Measurements from ENCODE around the gene ELAC1. TPM values are rescaled to one million over a fixed set of nuclear protein-coding genes. Genes with fewer than 3 reads are reported as not detected.
"Not testable (repeated sequence)": the region's sequence is repeated elsewhere in the genome, so short reads cannot be mapped to it uniquely, and the experiment has no call there.

The ELAC1 gene
- total RNA-seq, 1 donor from 2014 or later: 3.5 TPM

DNA sequence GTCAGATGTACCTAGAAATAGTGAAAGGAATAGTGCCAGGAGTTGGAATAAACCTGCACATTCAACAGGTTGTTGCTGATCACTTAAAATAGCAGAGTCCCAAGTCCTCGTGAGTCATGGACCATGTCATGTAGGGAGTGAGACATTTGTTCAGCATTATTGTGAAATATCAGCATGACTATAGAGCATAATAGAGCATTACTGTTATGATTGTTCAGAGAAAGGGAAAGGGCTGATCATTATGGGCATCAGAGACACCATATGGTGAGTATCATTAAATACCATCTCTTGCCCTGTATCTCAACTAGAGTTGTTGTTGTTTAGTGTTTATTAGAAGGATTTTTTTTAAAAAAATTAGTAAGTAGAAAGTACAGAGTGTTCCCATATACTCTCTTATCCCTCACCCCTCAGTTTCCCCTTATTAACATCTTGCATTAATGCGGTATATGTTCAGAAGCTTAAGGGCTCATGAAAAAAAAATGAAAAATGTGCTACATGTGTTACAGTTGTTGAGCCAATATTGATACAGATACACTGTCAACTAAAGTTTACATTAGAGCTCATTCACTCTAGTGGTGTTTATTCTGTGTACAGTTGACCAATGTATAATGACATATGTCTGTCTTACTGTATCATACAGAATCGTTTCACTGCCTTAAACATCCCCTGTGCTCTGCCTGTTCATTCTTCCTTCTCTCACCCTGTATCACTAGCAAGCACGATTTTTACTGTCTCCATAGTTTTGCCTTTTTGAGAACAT, 5.7 kb downstream of the ELAC1 start:
- DNase-seq: no peak

DNA sequence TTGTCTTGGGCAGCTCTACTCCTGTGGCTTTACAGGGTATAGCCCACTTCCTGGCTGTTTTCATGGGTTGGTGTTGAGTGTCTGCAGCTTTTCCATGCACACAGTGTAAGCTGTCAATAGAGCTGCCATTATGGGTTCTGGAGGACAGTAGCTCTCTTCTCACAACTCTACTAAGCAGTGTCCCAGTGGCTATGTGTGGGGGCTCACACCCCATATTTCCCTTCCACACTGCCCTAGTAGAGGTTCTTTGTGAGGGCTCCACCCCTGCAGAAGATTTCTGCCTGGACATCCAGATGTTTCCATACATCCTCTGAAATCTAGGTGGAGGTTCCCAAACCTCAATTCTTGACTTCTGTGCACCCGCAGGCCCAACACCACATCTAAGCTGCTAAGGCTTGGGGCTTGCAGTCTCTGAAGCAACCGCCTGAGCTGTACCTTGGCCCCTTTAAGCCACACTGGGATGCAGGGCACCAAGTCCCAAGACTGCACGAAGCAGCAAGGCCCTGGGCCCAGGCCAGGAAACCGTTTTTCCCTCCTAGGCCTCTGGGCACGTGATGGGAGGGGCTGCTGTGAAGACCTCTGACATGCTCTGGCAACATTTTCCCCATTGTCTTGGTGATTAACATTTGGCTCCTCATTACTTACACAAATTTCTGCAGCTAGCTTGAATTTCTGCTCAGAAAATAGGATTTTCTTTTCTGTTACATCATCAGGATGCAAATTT, 9.4 kb downstream of the ELAC1 start:
- no peak for DNase-seq

DNA sequence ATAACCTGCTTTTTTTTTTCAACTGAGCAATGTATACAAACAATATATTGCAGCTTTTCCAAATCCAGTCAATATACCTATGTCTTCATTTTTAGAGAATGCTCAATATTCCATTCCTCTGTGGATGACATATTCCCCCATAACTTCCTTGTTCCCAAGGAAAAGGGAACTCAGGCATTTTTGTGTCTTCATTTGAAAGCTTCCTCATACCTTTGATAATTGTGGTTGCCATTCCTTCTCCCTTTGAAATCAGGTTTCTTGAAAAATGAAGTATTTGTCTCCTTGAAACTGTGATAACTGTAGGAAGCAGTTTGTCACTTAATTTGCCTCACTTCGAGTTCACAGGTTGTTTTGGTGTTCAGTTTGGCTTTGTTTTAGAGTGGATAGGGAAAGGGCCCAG, 13.5 kb downstream of the ELAC1 start:
- DNase-seq: no peak

DNA sequence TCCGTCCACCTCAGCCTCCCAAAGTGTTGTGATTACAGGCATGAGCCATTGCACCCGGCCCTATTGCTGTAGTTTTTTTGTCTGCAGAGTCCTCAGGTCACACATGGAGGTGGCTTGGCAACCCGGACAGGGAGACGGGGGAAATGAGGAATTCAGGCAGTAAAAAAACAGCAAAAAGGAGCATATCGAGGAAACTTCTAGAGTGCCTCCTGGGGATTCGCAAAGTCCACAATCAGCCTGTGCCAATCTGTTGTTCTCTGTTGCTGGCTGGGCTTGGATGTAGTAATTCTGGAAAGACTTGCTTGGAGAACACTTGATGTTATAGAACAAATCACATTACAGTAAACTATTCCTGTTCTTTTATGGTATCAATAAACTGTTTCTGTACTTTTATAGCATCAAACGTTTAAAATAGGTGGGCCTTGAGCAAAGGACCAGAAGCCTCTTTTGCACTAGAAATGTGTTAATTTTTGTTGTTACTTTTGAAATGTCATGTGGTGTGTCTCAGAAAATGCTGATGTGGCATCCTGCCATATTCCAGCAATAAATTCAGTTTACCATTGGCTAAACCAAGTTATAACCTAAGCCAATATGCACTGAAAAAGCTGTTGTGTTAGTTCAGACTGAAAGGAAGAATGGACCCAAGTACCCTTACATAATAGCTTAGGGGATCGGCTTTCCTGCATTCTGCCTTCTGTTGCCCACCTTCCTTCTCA, 14.4 kb downstream of the ELAC1 start:
- DNase-seq: no peak

DNA sequence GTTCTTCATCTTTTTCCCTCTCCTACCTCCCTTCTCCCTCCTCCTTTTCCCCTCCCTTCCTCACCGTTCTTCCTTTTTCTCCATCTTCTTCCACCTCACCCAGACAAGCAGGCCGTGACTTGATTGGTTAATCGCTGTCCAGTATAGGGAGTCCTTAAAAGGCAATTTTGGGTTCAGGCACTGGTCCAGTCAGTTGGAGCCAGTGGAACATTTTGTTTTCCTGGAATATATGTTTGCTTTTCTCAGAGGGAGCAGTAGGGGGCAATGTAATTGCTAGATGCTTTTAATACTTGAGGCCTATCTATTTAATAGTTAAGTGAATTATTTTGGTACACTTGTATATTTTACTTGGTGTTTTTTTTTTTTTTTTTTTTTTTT, 15.0 kb downstream of the ELAC1 start:
- no peak for DNase-seq

DNA sequence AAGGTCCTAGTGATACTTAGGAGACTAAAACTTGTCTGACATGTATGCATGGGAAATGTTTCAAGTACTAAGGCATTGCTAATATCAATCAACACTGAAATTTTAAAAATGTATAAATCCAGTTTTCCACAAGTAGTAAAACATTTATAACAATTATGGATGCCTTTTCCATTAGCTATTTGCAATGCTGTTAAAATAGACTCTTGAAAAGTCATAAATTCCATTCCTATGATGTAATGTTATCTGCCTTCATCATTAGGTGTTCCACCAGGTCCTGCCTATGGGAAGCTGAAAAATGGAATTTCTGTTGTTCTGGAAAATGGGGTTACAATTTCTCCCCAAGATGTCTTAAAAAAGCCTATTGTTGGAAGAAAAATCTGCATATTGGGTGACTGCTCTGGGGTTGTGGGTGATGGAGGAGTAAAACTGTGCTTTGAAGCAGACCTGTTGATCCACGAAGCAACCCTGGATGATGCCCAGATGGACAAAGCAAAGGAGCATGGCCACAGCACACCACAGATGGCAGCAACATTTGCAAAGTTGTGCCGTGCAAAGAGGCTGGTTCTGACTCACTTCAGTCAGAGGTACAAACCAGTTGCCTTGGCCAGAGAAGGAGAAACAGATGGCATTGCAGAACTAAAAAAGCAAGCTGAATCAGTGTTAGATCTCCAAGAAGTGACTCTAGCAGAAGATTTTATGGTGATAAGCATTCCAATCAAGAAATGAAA, 18.7 kb downstream of the ELAC1 start:
- DNase-seq: no peak

DNA sequence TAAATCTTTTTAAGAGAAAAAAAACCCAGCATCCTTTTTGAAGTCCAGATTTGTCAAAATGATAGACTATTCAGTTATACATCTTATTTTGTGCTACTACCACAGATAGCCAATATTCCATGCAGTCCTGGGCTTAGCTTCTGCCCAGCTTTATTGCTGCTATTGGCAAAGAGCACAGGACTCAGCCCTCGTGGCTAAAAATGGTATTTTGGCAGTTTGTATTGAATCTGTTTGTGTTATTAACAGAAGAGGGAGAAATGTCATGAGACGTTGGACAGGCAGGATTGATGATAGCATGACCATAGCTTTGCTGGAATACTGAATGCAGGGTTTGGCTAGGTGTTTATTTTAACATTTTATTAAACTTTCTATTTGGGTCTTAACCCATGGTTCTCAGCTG, 19.4 kb downstream of the ELAC1 start:
- no peak for DNase-seq

DNA sequence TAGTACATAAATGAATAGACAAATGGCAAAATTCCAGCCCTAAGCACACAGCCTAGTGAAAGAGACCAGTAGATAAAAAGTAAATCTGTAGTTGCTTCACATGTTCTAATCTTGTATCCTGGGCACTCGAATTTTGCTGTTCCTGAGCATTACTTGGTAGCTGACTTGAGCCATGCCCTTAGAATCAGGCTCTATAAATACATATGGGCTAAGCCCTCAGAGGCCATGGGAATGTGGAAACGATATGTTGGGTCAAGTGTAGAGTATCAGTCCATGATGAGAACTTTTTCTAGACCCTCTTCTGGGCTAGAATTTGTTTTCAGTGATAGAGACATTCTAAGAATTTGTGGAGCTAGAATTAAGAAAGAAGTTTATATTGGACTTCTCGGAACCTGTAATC, 21.9 kb downstream of the ELAC1 start:
- DNase-seq: no peak

DNA sequence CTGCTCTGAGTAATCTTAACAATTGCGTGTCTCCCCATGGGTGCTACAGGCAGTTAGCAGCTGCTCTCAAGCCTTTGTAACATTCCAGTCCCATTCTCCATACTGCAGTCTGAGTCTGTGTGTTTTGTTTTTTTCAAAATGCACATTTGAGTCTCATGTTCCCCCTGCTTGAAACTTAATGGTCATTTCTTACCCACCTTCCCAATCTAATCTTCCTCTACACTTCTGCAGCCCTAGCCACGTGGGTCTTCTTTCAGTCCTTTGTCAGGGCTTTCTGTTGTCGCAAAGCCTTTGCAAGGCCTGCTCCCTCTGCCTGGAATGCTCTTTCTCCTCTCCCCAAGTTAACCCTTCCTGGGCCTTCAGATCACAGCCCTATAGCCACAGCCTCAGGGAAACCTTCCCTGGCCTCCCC, 24.5 kb downstream of the ELAC1 start:
- no peak for DNase-seq

DNA sequence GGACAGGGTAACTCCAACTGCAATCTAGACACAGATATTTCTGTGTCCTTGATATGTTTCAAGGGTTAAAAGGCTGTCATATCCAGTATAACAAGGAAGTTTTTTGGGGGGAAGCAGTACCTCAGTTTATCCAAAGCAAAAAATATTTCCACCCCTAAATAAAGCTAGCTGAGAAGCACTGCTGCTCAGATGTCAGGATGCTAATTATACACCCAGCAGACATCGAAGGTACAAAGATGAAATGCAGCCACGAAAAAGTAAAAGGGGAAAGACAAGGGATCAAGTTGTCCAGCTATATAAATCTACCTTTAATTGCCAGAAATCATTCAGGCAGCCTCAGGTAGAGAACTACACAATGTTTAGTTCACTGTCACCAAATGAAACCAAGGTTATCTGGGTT, 26.2 kb downstream of the ELAC1 start:
- DNase-seq: no peak

DNA sequence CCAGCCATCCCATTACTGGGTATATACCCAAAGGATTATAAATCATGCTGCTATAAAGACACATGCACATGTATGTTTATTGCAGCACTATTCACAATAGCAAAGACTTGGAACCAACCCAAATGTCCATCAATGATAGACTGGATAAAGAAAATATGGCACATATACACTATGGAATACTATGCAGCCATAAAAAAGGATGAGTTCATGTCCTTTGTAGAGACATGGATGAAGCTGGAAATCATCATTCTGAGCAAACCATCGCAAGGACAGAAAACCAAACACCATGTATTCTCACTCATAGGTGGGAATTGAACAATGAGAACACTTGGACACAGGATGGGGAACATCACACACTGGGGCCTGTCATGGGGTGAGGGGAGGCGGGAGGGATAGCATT, 35.3 kb downstream of the ELAC1 start:
- DNase-seq: not testable (repeated sequence)

DNA sequence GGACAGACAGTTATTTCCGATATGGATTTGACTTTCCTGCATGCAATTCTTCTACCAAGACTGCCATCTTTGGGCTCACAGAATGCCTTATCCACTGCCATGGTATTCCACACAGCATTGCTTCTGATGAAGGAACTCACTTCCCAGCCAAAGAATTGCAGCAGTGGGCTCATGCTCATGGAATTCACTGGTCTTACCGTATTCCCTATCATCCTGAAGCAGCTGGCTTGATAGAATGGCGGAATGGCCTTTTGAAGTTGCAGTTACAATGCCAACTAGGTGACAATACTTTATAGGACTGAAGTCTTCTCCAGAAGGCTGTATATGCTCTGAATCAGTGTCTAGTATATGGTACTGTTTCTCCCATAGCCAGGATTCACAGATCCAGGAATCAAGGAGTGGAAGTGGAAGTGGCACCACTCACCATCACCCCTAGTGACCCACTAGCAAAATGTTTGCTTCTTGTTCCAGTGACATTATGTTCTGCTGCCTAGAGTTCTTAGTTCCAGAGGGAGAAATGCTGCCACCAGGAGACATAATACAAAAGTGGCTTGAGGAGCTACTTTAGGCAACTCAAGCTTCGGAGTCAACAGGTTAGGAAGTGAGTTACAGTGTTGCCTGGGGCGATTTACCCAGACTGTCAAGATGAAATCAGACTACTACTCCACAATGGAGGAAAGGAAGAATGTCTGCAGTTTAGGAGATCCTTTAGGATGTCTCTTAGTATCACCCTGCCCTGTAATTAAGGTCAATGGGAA, 38.4 kb downstream of the ELAC1 start:
- DNase-seq: no peak

DNA sequence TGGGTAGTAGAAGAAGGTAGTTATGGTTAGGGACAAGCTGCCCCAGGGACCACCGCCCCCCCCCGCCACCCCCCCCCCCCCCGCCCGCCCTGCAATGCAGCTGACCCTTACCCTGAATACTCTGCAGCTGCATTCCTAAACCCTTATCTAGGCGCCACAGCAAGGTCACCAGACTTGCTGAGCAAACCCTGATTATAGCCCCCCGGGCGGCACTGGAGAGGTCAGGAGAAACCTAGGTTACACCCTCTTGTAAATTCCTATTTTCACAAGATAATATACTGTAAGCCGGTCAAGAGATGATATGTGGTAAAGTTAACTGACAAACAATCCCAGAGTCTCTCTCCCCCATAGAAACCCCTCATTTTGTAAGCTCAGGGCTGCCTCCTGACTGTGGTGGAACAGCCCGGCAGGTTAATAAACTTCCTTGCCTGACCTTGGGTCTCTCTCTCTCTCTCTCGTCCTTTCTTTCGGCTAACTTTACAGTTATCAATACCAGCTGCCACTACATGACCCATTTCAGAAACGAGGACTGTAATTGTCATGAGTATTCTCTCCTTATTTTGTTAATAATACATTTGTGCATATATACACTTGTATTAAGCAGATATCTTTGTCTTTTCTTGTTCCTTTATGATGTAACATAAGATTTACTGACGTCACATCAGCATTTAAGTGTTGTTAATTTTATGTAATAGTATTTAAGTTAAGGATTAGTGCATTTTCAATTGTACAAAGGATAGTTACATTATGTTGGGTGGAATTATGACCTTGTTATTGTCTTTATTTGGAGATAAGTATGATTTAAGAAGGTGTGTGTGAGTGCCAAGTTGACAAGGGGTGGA, 39.3 kb downstream of the ELAC1 start:
- DNase-seq: no peak

DNA sequence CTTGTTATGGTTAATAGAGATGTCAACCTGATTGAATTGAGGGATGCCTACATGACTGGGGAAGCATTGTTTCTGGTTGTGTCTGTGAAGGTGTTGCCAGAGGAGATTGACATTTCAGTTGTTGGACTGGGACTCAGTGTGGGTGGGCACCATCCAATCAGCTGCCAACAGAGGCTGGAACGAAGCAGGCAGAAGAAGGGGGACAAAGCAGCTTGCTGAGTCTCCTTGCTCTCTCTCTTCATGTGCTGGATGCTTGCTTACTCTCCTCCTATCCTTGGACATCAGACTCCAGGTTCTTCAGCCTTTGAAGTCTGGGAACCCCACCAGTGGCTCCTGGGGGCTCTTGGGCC, 39.9 kb downstream of the ELAC1 start:
- no peak for DNase-seq

DNA sequence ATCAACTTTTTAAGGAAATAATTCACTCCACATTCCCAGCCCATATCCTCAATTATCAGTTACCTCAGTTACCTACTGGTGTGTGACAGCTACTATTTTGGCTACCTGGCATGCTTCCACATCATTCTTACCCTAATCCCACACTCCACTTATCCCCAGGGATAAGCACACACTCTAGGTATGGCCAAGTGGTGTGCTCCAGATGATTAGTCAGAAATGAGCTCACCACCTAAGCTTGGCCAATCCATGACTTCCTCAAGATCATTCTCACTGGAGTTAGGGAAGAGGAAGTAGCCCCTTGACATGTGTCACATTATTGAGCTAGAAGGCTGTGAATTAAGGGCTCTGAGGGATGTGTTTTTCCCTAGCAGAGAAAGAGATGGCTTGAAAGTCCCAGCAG, 41.2 kb downstream of the ELAC1 start:
- DNase-seq: no peak

DNA sequence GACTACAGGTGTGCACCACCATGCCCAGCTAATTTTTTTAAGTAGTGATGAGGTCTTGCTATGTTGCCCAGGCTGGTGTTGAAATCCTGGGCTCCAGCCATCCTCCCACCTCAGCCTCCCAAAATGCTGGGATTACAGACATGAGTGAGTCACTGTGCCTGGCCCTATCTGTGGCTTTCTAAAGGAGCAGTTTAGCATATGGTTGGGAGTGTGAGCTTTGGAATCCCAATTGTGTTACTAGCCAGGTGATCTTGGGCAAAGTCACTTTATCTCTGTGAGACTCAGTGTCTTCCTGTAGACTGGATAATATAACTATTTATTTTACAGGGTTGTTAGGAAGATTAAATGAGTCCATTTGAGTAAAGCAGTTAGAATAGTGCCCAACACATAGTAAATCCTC, 42.4 kb downstream of the ELAC1 start:
- no peak for DNase-seq

DNA sequence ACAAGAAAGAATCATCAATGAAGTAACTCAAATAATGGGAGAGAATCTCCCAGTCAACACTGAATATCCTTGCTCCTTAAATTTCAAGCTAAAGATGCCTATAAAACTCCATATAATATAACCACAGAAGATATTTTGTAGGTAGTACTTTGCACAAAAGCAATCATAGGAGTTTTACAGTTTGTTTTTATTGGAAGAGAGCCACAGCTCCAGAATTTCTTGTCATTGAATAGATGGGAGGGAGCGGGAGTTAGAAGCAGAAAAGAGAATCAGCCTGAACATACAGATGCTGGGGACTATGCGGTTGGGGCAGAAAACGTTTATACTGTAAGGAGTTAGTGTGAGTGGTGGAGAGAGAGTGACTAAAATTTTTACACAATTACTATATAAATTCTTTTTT, 43.9 kb downstream of the ELAC1 start:
- DNase-seq: no peak

DNA sequence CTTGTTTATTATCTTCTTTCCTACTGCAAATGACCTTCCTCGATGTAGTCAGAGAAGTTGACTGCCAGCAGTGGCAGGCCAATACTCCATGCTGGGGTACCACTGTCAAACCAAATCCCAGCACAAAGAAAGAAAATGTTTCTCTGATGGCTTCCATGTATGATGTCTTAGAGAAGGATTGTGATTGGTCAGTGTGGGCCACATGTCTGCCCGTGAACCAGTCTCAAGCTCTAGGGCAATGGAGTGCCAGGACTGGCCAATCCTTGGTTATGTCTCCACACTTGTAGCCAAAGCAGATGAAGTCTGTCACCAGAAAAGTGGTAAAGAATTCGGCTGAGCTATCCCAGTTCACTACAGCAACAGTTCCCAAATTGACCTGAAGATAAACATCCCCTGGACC, 44.6 kb downstream of the ELAC1 start:
- DNase-seq: no peak

DNA sequence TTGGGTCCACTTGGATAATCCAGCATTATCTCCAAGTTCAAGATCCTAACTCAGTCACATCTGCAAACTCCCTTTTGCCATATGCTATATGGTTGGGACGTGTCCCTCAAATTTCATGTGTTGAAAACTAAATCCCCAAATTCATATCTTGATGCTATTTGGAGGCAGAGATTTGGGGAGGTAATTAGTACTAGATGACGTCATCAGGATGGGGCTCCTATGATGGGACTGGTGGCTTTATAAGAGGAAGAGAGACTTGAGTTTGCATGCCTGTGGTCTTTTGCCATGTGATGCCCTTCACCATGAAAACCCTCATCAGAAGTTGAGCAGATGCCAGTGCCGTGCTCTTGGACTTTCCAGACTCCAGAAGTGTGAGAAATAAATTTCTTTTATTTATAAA, 45.4 kb downstream of the ELAC1 start:
- no peak for DNase-seq

DNA sequence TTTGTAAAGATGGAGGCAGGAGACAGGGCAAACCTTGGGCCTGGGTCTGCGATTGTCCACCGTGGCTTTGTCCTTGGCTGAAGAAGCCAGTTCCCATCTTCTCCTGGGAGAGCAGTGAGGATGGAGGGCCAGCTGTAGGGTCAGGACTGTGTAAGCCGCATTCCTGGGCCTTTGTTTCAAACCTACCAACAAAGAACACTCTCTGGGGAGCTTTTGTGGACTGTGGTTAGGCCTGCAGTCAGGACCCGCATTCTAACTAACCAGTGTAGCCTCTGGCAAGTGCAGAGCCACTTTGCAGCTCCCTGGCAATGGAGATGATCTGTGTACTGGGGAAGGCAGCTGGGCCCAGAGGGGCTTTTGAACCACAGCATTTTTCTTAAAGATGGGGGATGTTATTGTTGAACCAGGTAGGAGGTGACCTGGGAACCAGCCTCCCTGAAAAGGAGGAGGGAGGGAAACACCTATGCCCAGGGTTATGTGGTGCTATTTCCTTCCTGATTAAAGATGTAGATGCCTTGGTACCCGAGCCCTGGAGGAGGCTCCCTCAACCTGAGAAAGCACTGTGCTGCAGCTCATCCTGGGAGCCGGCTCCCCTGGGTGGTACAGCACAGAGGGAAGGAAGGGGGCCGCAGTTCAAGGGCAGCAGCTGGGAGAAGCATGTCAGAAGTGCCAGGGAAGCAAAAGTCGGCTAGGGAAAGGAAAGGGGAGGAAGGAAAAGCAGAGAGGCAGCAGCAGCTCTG, 49.5 kb downstream of the ELAC1 start:
- DNase-seq: no peak

Data from skin of body (tissue), 2 donors.